ENCODE measurements around the gene DLG4. TPM values are rescaled to one million over a fixed set of nuclear protein-coding genes. Genes with fewer than 3 reads are reported as not detected.

Gene DLG4
- total RNA-seq, 3 donors from 2014 or later, result 4.1 to 34.5 (median 6.6) TPM

- H3K4me3 ChIP-seq, result no peak overlapping the region
Measured at GRCh38 chr17:7204336-7204735, 15.3 kb downstream of the DLG4 start.

GRCh38 chr17:7203391-7203790, 16.2 kb downstream of the DLG4 start:
- Histone ChIP-seq H3K4me3 (no peak overlapping the region), H3K36me3 (ENCODE audit: low read depth) (no peaks in the 10 kb centered on the region)

More at GRCh38 chr17:7204336-7204735, 15.3 kb downstream of the DLG4 start:
- intact Hi-C loops (cut with DNase I, micrococcal nuclease), result no loop called here
- Histone ChIP-seq H3K36me3 (ENCODE audit: low read depth) (no peaks in the 10 kb centered on the region), H3K4me1 (ENCODE audit: low read depth) (peaks cover 3% of the 10 kb centered on the region), H3K9me3 (no peaks in the 10 kb centered on the region)
- ATAC-seq, result peak; percentile 10
- DNase-seq, result peak in 1 of 3 donors; percentile 60
- TF ChIP-seq CTCF (IDR thresholded peaks at IDR 0.05), result no peak

GRCh38 chr17:7196651-7197401, 22.8 kb downstream of the DLG4 start:
- no peak for ATAC-seq
- TF ChIP-seq CTCF (IDR thresholded peaks at IDR 0.05), result no peak
- no peaks in the 10 kb centered on the region for H3K4me1 ChIP-seq (ENCODE audit: low read depth)
- intact Hi-C loops (cut with DNase I, micrococcal nuclease), result no loop called here
- H3K9me3 ChIP-seq, result no peaks in the 10 kb centered on the region
- no peak for DNase-seq
- H3K36me3 ChIP-seq (ENCODE audit: low read depth), result no peaks in the 10 kb centered on the region
- no peak overlapping the region for H3K4me3 ChIP-seq

More at GRCh38 chr17:7203391-7203790, 16.2 kb downstream of the DLG4 start:
- TF ChIP-seq CTCF (IDR thresholded peaks at IDR 0.05), result no peak
- intact Hi-C loops (cut with DNase I, micrococcal nuclease), result no loop called here
- ATAC-seq (no peak), DNase-seq (peak in 1 of 3 donors; percentile 50)
- H3K4me1 ChIP-seq (ENCODE audit: low read depth), result peaks cover 3% of the 10 kb centered on the region
- no peaks in the 10 kb centered on the region for H3K9me3 ChIP-seq

- ATAC-seq, result no peak
Measured at GRCh38 chr17:7195971-7196370, 23.7 kb downstream of the DLG4 start.

GRCh38 chr17:7192271-7192937, 27.2 kb downstream of the DLG4 start:
- intact Hi-C loops (cut with DNase I, micrococcal nuclease), result no loop called here
- Histone ChIP-seq H3K4me1 (ENCODE audit: low read depth) (no peaks in the 10 kb centered on the region), H3K4me3 (no peak overlapping the region), H3K36me3 (ENCODE audit: low read depth) (no peaks in the 10 kb centered on the region), H3K9me3 (no peaks in the 10 kb centered on the region)
- ATAC-seq (no peak), DNase-seq (no peak)
- TF ChIP-seq CTCF (IDR thresholded peaks at IDR 0.05), result no peak

More at GRCh38 chr17:7195971-7196370, 23.7 kb downstream of the DLG4 start:
- Histone ChIP-seq H3K36me3 (ENCODE audit: low read depth) (no peaks in the 10 kb centered on the region), H3K9me3 (no peaks in the 10 kb centered on the region), H3K4me3 (no peak overlapping the region), H3K4me1 (ENCODE audit: low read depth) (no peaks in the 10 kb centered on the region)
- intact Hi-C loops (cut with DNase I, micrococcal nuclease), result no loop called here
- TF ChIP-seq CTCF (IDR thresholded peaks at IDR 0.05), result no peak
- DNase-seq, result no peak

All from mucosa of descending colon (tissue), 3 donors.